ENCODE measurements around the gene TP53RK.
A peak's percentile ranks its signal among the peaks of the same experiment; 100 is the strongest.

Gene TP53RK

GRCh38 chr20:46689082-46689753 is at the start of gene TP53RK:
Gene TP53RK, minus strand, starts transcription at chr20:46689444. Its CDS starts 30 bp downstream, at chr20:46689414.
- Histone ChIP-seq H3K36me3 (ENCODE audit: control insufficient read depth, insufficient read depth, low read length) (peaks cover 11% of the 10 kb centered on the region), H3K4me3 (ENCODE audit: low read depth, low read length) (peak within 1 kb of the TSS; percentile 94), H3K27me3 (ENCODE audit: control insufficient read depth, insufficient read depth, low read length) (no peaks in the 10 kb centered on the region)

GRCh38 chr20:46735436-46735835 is 46.2 kb upstream of the TP53RK start:
- no peak overlapping the region for H3K9ac ChIP-seq (ENCODE audit: low read depth, low read length)
- H3K4me1 ChIP-seq (ENCODE audit: control insufficient read depth, insufficient read depth, low read length) = no peaks in the 10 kb centered on the region
- no peaks in the 10 kb centered on the region for H3K9me3 ChIP-seq (ENCODE audit: control insufficient read depth, insufficient read depth, low read length)
- no peak overlapping the region for H3K4me3 ChIP-seq (ENCODE audit: low read depth, low read length)
- H3K36me3 ChIP-seq (ENCODE audit: control insufficient read depth, insufficient read depth, low read length) = no peaks in the 10 kb centered on the region
- no peaks in the 10 kb centered on the region for H3K27me3 ChIP-seq (ENCODE audit: control insufficient read depth, insufficient read depth, low read length)

More at GRCh38 chr20:46689082-46689753, at the start of gene TP53RK:
- Histone ChIP-seq H3K9me3 (ENCODE audit: control insufficient read depth, insufficient read depth, low read length) (no peaks in the 10 kb centered on the region), H3K9ac (ENCODE audit: low read depth, low read length) (peak within 1 kb of the TSS; percentile 88), H3K4me1 (ENCODE audit: control insufficient read depth, insufficient read depth, low read length) (peaks cover 11% of the 10 kb centered on the region)

- Histone ChIP-seq H3K27me3 (ENCODE audit: control insufficient read depth, insufficient read depth, low read length) (no peaks in the 10 kb centered on the region), H3K36me3 (ENCODE audit: control insufficient read depth, insufficient read depth, low read length) (peaks cover 2% of the 10 kb centered on the region), H3K4me3 (ENCODE audit: low read depth, low read length) (no peak overlapping the region), H3K9ac (ENCODE audit: low read depth, low read length) (no peak overlapping the region), H3K4me1 (ENCODE audit: control insufficient read depth, insufficient read depth, low read length) (no peaks in the 10 kb centered on the region), H3K9me3 (ENCODE audit: control insufficient read depth, insufficient read depth, low read length) (no peaks in the 10 kb centered on the region)
Measured at GRCh38 chr20:46731770-46732169, 42.5 kb upstream of the TP53RK start.

DNA sequence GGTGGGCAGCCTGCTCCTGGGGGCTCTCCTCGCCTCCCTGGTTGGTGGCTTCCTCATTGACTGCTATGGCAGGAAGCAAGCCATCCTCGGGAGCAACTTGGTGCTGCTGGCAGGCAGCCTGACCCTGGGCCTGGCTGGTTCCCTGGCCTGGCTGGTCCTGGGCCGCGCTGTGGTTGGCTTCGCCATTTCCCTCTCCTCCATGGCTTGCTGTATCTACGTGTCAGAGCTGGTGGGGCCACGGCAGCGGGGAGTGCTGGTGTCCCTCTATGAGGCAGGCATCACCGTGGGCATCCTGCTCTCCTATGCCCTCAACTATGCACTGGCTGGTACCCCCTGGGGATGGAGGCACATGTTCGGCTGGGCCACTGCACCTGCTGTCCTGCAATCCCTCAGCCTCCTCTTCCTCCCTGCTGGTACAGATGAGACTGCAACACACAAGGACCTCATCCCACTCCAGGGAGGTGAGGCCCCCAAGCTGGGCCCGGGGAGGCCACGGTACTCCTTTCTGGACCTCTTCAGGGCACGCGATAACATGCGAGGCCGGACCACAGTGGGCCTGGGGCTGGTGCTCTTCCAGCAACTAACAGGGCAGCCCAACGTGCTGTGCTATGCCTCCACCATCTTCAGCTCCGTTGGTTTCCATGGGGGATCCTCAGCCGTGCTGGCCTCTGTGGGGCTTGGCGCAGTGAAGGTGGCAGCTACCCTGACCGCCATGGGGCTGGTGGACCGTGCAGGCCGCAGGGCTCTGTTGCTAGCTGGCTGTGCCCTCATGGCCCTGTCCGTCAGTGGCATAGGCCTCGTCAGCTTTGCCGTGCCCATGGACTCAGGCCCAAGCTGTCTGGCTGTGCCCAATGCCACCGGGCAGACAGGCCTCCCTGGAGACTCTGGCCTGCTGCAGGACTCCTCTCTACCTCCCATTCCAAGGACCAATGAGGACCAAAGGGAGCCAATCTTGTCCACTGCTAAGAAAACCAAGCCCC is 36.2 kb upstream of the TP53RK start:
- H3K36me3 ChIP-seq (ENCODE audit: control insufficient read depth, insufficient read depth, low read length) = peaks cover 2% of the 10 kb centered on the region
- H3K9ac ChIP-seq (ENCODE audit: low read depth, low read length) = no peak overlapping the region
- no peaks in the 10 kb centered on the region for H3K27me3 ChIP-seq (ENCODE audit: control insufficient read depth, insufficient read depth, low read length)
- H3K4me1 ChIP-seq (ENCODE audit: control insufficient read depth, insufficient read depth, low read length) = no peaks in the 10 kb centered on the region
- H3K4me3 ChIP-seq (ENCODE audit: low read depth, low read length) = no peak overlapping the region
- no peaks in the 10 kb centered on the region for H3K9me3 ChIP-seq (ENCODE audit: control insufficient read depth, insufficient read depth, low read length)

DNA sequence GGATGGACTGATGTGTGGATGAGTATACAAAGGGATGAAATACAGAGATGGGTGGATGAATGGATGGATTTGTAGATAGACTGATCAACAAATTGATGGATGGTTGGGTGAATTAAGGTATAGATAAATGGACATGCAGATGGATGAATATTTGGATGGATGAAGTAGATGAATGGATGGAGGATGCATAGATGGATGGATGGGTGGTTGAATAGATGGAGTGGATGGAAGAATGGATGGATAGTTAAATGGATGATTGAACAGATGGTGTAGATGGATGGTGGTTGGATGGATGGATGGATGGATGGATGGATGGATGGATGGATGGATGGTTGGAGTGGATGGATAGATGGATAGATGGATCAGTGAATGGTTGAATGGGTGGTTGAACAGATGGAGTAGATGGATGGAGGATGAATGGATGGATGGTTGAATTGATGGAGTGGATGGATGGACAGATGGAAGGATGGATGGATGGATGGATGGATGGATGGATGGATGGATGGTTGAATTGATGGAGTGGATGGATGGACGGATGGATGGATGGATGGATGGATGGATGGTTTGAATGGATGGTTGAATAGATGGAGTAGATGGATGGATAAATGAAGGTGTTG is 35.2 kb upstream of the TP53RK start:
- no peak overlapping the region for H3K9ac ChIP-seq (ENCODE audit: low read depth, low read length)
- no peaks in the 10 kb centered on the region for H3K9me3 ChIP-seq (ENCODE audit: control insufficient read depth, insufficient read depth, low read length)
- no peak overlapping the region for H3K4me3 ChIP-seq (ENCODE audit: low read depth, low read length)
- peaks cover 2% of the 10 kb centered on the region for H3K36me3 ChIP-seq (ENCODE audit: control insufficient read depth, insufficient read depth, low read length)
- no peaks in the 10 kb centered on the region for H3K4me1 ChIP-seq (ENCODE audit: control insufficient read depth, insufficient read depth, low read length)
- H3K27me3 ChIP-seq (ENCODE audit: control insufficient read depth, insufficient read depth, low read length) = no peaks in the 10 kb centered on the region

GRCh38 chr20:46723039-46723438 is 33.8 kb upstream of the TP53RK start:
- Histone ChIP-seq H3K36me3 (ENCODE audit: control insufficient read depth, insufficient read depth, low read length) (no peaks in the 10 kb centered on the region), H3K9ac (ENCODE audit: low read depth, low read length) (no peak overlapping the region), H3K9me3 (ENCODE audit: control insufficient read depth, insufficient read depth, low read length) (no peaks in the 10 kb centered on the region), H3K4me1 (ENCODE audit: control insufficient read depth, insufficient read depth, low read length) (no peaks in the 10 kb centered on the region), H3K27me3 (ENCODE audit: control insufficient read depth, insufficient read depth, low read length) (no peaks in the 10 kb centered on the region), H3K4me3 (ENCODE audit: low read depth, low read length) (no peak overlapping the region)

DNA sequence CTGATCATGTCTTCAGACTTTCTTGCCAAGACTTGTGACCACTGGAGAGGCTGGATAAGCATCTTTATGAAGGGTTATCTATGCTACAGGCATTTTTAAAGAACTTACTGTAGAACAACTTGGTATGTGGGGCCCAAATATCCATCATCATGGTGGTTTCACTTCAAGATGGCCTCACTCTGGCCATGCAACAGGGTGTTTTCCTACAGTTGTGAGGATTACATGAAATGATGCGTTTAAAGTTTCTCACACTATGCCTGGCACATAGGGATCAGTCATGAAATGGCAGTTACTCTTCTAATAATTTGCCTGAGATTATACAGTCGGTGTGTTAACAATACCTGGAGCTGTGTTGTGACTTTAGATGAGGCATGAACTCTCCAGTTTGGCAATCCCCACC is 33.2 kb upstream of the TP53RK start:
- Histone ChIP-seq H3K36me3 (ENCODE audit: control insufficient read depth, insufficient read depth, low read length) (no peaks in the 10 kb centered on the region), H3K27me3 (ENCODE audit: control insufficient read depth, insufficient read depth, low read length) (no peaks in the 10 kb centered on the region), H3K9ac (ENCODE audit: low read depth, low read length) (no peak overlapping the region), H3K4me3 (ENCODE audit: low read depth, low read length) (no peak overlapping the region), H3K4me1 (ENCODE audit: control insufficient read depth, insufficient read depth, low read length) (no peaks in the 10 kb centered on the region), H3K9me3 (ENCODE audit: control insufficient read depth, insufficient read depth, low read length) (no peaks in the 10 kb centered on the region)

- H3K4me1 ChIP-seq (ENCODE audit: control insufficient read depth, insufficient read depth, low read length) = no peaks in the 10 kb centered on the region
- H3K36me3 ChIP-seq (ENCODE audit: control insufficient read depth, insufficient read depth, low read length) = no peaks in the 10 kb centered on the region
- no peak overlapping the region for H3K4me3 ChIP-seq (ENCODE audit: low read depth, low read length)
- H3K9ac ChIP-seq (ENCODE audit: low read depth, low read length) = no peak overlapping the region
- no peaks in the 10 kb centered on the region for H3K27me3 ChIP-seq (ENCODE audit: control insufficient read depth, insufficient read depth, low read length)
- no peaks in the 10 kb centered on the region for H3K9me3 ChIP-seq (ENCODE audit: control insufficient read depth, insufficient read depth, low read length)
Measured at GRCh38 chr20:46721476-46721875, 32.2 kb upstream of the TP53RK start.

- no peak overlapping the region for H3K4me3 ChIP-seq (ENCODE audit: low read depth, low read length)
- H3K36me3 ChIP-seq (ENCODE audit: control insufficient read depth, insufficient read depth, low read length) = no peaks in the 10 kb centered on the region
- no peak overlapping the region for H3K9ac ChIP-seq (ENCODE audit: low read depth, low read length)
- no peaks in the 10 kb centered on the region for H3K9me3 ChIP-seq (ENCODE audit: control insufficient read depth, insufficient read depth, low read length)
- H3K27me3 ChIP-seq (ENCODE audit: control insufficient read depth, insufficient read depth, low read length) = no peaks in the 10 kb centered on the region
- H3K4me1 ChIP-seq (ENCODE audit: control insufficient read depth, insufficient read depth, low read length) = no peaks in the 10 kb centered on the region
Measured at GRCh38 chr20:46720776-46721425, 31.7 kb upstream of the TP53RK start.

GRCh38 chr20:46720019-46720418 is 30.8 kb upstream of the TP53RK start:
- Histone ChIP-seq H3K36me3 (ENCODE audit: control insufficient read depth, insufficient read depth, low read length) (no peaks in the 10 kb centered on the region), H3K9ac (ENCODE audit: low read depth, low read length) (no peak overlapping the region), H3K27me3 (ENCODE audit: control insufficient read depth, insufficient read depth, low read length) (no peaks in the 10 kb centered on the region), H3K4me3 (ENCODE audit: low read depth, low read length) (no peak overlapping the region), H3K4me1 (ENCODE audit: control insufficient read depth, insufficient read depth, low read length) (peaks cover 6% of the 10 kb centered on the region), H3K9me3 (ENCODE audit: control insufficient read depth, insufficient read depth, low read length) (no peaks in the 10 kb centered on the region)

- no peaks in the 10 kb centered on the region for H3K36me3 ChIP-seq (ENCODE audit: control insufficient read depth, insufficient read depth, low read length)
- H3K9ac ChIP-seq (ENCODE audit: low read depth, low read length) = no peak overlapping the region
- H3K4me1 ChIP-seq (ENCODE audit: control insufficient read depth, insufficient read depth, low read length) = peaks cover 8% of the 10 kb centered on the region
- no peaks in the 10 kb centered on the region for H3K27me3 ChIP-seq (ENCODE audit: control insufficient read depth, insufficient read depth, low read length)
- H3K4me3 ChIP-seq (ENCODE audit: low read depth, low read length) = no peak overlapping the region
- H3K9me3 ChIP-seq (ENCODE audit: control insufficient read depth, insufficient read depth, low read length) = no peaks in the 10 kb centered on the region
Measured at GRCh38 chr20:46717818-46718541, 28.7 kb upstream of the TP53RK start.

Measured in iPS-15b (cell line).